ENCODE data around the gene TIMM21.

TIMM21 gene

GRCh38 chr18:74148543-74149070 lies 284 bp downstream of the TIMM21 start:
- DNase-seq: no peak

GRCh38 chr18:74149878-74150277 lies 1.6 kb downstream of the TIMM21 start:
- DNase-seq: no peak

- no peak for DNase-seq
Measured at GRCh38 chr18:74152270-74152669, 3.9 kb downstream of the TIMM21 start.

GRCh38 chr18:74152857-74153256 lies 4.5 kb downstream of the TIMM21 start:
- no peak for DNase-seq

GRCh38 chr18:74153377-74153776 lies 5.1 kb downstream of the TIMM21 start:
- DNase-seq: no peak

GRCh38 chr18:74153793-74154192 lies 5.5 kb downstream of the TIMM21 start:
- no peak for DNase-seq

GRCh38 chr18:74154716-74155115 lies 6.4 kb downstream of the TIMM21 start:
- DNase-seq: no peak

- DNase-seq: no peak
Measured at GRCh38 chr18:74155276-74155675, 7.0 kb downstream of the TIMM21 start.

GRCh38 chr18:74163019-74163660 lies 14.8 kb downstream of the TIMM21 start:
- no peak for DNase-seq

GRCh38 chr18:74166386-74166785 lies 18.1 kb downstream of the TIMM21 start:
- DNase-seq: no peak

GRCh38 chr18:74171910-74172606 lies 23.7 kb downstream of the TIMM21 start:
- DNase-seq: no peak

- no peak for DNase-seq
Measured at GRCh38 chr18:74172697-74173433, 24.5 kb downstream of the TIMM21 start.

GRCh38 chr18:74173434-74173750 lies 25.1 kb downstream of the TIMM21 start:
- no peak for DNase-seq

GRCh38 chr18:74175658-74176057 lies 27.3 kb downstream of the TIMM21 start:
- no peak for DNase-seq

- DNase-seq: no peak
Measured at GRCh38 chr18:74178884-74179283, 30.6 kb downstream of the TIMM21 start.

- no peak for DNase-seq
Measured at GRCh38 chr18:74179623-74180199, 31.4 kb downstream of the TIMM21 start.

- no peak for DNase-seq
Measured at GRCh38 chr18:74182335-74182734, 34.0 kb downstream of the TIMM21 start.

GRCh38 chr18:74183130-74183529 lies 34.8 kb downstream of the TIMM21 start:
- no peak for DNase-seq

- no peak for DNase-seq
Measured at GRCh38 chr18:74184875-74185274, 36.6 kb downstream of the TIMM21 start.

- no peak for DNase-seq
Measured at GRCh38 chr18:74185860-74186259, 37.5 kb downstream of the TIMM21 start.

- DNase-seq: no peak
Measured at GRCh38 chr18:74186661-74187060, 38.3 kb downstream of the TIMM21 start.

GRCh38 chr18:74190086-74190485 lies 41.8 kb downstream of the TIMM21 start:
- no peak for DNase-seq

GRCh38 chr18:74191577-74191976 lies 43.3 kb downstream of the TIMM21 start:
- no peak for DNase-seq

- no peak for DNase-seq
Measured at GRCh38 chr18:74194691-74195090, 46.4 kb downstream of the TIMM21 start.
